ENCODE data around the gene FOXP1. TPM values are rescaled to one million over a fixed set of nuclear protein-coding genes. Genes with fewer than 3 reads are reported as not detected.

The FOXP1 gene
- total and polyA plus RNA-seq, 9 of the 15 experiments (the other 6 are each of a cell fraction or from before 2014, with no cell fraction given) = 7.7 to 34.5 (median 13.7) TPM

DNA sequence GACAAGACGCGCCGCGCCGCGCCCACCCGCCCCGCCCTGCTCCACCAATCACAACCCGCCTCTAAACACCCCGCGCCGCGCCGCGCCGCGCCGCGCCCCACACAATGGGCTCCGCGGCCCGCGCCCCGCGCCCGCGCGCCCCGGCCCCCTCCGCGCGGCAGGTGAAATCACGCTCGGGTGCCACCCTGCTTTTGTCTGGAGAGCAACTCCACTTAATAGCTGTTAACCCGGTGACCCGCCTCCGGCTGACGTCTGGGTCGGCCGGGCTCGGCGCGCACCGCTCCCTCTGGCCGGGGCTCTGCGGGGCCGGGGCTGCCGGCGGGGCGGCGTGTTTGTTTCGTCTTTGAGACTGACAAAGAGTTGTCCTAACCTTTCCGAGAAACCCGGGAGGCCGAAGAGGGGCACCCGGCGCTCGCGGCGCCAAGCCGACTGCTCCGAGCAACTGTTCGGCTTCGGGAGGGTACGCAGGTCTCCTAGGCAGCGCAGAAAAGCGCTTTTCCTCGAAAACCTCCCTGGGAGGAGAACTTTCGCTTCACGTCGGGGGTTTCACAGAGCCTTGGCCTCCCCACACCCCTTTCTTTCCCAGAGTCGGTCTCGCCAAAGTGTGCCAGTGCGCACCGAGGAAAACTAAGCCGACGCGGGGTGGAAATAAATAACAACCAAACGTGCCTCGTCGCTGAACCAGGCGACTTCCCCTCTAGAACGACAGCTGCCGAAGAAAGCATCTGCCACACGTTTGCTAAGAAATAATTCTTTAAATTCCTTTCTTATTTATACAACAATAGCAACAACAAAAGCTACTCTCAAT is 518.4 kb downstream of the FOXP1 start:
- 0% methylated on average over 23 of the region's 85 CpGs for WGBS (ENCODE audit: insufficient coverage, low coverage, missing lambda C conversion rate)
- TF ChIP-seq, protein P1, sequence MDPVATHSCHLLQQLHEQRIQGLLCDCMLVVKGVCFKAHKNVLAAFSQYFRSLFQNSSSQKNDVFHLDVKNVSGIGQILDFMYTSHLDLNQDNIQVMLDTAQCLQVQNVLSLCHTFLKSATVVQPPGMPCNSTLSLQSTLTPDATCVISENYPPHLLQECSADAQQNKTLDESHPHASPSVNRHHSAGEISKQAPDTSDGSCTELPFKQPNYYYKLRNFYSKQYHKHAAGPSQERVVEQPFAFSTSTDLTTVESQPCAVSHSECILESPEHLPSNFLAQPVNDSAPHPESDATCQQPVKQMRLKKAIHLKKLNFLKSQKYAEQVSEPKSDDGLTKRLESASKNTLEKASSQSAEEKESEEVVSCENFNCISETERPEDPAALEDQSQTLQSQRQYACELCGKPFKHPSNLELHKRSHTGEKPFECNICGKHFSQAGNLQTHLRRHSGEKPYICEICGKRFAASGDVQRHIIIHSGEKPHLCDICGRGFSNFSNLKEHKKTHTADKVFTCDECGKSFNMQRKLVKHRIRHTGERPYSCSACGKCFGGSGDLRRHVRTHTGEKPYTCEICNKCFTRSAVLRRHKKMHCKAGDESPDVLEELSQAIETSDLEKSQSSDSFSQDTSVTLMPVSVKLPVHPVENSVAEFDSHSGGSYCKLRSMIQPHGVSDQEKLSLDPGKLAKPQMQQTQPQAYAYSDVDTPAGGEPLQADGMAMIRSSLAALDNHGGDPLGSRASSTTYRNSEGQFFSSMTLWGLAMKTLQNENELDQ (CRISPR knock-in tag; IDR thresholded peaks at IDR 0.05; ENCODE audit: borderline replicate concordance) = no peak
- TF ChIP-seq HNRNPLL (IDR thresholded peaks at IDR 0.05; ENCODE audit: low read depth, low read length, poor library complexity, severe bottlenecking) (peak; percentile 57), PHF20 (IDR thresholded peaks at IDR 0.05; ENCODE audit: partially characterized antibody) (no peak), ZNF589 (CRISPR knock-in tag; IDR thresholded peaks at IDR 0.05; ENCODE audit: low read depth) (no peak), ZNF780A (CRISPR knock-in tag; IDR thresholded peaks at IDR 0.05) (no peak), ILF3 (IDR thresholded peaks at IDR 0.05; ENCODE audit: borderline replicate concordance) (no peak), CXXC5 (CRISPR knock-in tag; IDR thresholded peaks at IDR 0.05) (no peak), RBBP5 (IDR thresholded peaks at IDR 0.05; ENCODE audit: borderline replicate concordance, insufficient read depth, low read length, poor library complexity, severe bottlenecking) (peak; percentile 40), PHB2 (IDR thresholded peaks at IDR 0.05; ENCODE audit: low read depth) (no peak), ESRRA (IDR thresholded peaks at IDR 0.05; ENCODE audit: borderline replicate concordance, low read depth) (0 out of 2 replicates have a peak, but pooled peaks have one; percentile 9)
- TF ChIP-seq, protein P2, sequence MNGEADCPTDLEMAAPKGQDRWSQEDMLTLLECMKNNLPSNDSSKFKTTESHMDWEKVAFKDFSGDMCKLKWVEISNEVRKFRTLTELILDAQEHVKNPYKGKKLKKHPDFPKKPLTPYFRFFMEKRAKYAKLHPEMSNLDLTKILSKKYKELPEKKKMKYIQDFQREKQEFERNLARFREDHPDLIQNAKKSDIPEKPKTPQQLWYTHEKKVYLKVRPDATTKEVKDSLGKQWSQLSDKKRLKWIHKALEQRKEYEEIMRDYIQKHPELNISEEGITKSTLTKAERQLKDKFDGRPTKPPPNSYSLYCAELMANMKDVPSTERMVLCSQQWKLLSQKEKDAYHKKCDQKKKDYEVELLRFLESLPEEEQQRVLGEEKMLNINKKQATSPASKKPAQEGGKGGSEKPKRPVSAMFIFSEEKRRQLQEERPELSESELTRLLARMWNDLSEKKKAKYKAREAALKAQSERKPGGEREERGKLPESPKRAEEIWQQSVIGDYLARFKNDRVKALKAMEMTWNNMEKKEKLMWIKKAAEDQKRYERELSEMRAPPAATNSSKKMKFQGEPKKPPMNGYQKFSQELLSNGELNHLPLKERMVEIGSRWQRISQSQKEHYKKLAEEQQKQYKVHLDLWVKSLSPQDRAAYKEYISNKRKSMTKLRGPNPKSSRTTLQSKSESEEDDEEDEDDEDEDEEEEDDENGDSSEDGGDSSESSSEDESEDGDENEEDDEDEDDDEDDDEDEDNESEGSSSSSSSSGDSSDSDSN (IDR thresholded peaks at IDR 0.05; ENCODE audit: borderline replicate concordance in 1 of 2, low read depth in 2 of 2, low read length in 2 of 2) = peak in 1 of 2 experiments; percentile 46; a peak in 1 of 4 replicates
- TF ChIP-seq, protein P3, sequence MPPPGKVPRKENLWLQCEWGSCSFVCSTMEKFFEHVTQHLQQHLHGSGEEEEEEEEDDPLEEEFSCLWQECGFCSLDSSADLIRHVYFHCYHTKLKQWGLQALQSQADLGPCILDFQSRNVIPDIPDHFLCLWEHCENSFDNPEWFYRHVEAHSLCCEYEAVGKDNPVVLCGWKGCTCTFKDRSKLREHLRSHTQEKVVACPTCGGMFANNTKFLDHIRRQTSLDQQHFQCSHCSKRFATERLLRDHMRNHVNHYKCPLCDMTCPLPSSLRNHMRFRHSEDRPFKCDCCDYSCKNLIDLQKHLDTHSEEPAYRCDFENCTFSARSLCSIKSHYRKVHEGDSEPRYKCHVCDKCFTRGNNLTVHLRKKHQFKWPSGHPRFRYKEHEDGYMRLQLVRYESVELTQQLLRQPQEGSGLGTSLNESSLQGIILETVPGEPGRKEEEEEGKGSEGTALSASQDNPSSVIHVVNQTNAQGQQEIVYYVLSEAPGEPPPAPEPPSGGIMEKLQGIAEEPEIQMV (tag; conservative IDR thresholded peaks at IDR 0.05; ENCODE audit: low read depth) = no peak

More for the DNA sequence above, 518.4 kb downstream of the FOXP1 start:
- BruUV-seq (replicated peaks) = no TSS peak
- H3K4me3 ChIP-seq = peak overlapping the region; percentile 47
- ATAC-seq = peak; percentile 50
- CTCF ChIA-PET (ENCODE audit: low intra/inter-chr PET ratio) = no interaction called here
- H3K4me1 ChIP-seq (replicated peaks in 1 of 2; ENCODE audit: control insufficient read depth in 2 of 2, insufficient read depth in 2 of 2, low read length in 2 of 2) = peaks cover 11 to 37% of the 10 kb centered on the region in 2 experiments; a peak in 4 of 5 replicates
- FAIRE-seq = no peak
- H3K4me2 ChIP-seq (ENCODE audit: insufficient read depth, low read length) = peak overlapping the region; percentile 61
- peaks cover 6% of the 10 kb centered on the region; the same call in 1 of the 2 replicates for H4K20me1 ChIP-seq (replicated peaks; ENCODE audit: control insufficient read depth, insufficient read depth, low read length)
- peak overlapping the region; percentile 73 for H2AFZ ChIP-seq (ENCODE audit: low read depth, low read length)
- H3K27ac ChIP-seq (ENCODE audit: extremely low read depth, low read depth, low read length) = peak overlapping the region; percentile 68; the same call in 2 of the 3 replicates
- peak; percentile 70 to 81 (median 76) for DNase-seq (ENCODE audit: extremely low read depth in 1 of 4, low spot score in 3 of 4)
- intact Hi-C loops (cut with micrococcal nuclease) (loop anchor here (10.0 kb wide), 1 partner anchor 520 kb away; the partner anchor contains the start of gene FOXP1), in situ Hi-C loops (cut with MboI) (no loop called here)
- no peaks in the 10 kb centered on the region for H3K9me1 ChIP-seq (ENCODE audit: control insufficient read depth, insufficient read depth, low read length)
- H3K27me3 ChIP-seq (ENCODE audit: control insufficient read depth in 2 of 2, insufficient read depth in 2 of 2, low read length in 2 of 2) = no peaks in the 10 kb centered on the region
- POLR2A ChIA-PET = no interaction called here
- H3K79me2 ChIP-seq (ENCODE audit: control insufficient read depth, insufficient read depth, low read length) = peaks cover 59% of the 10 kb centered on the region
- no peaks in the 10 kb centered on the region for H3K9me3 ChIP-seq (replicated peaks; ENCODE audit: control insufficient read depth, insufficient read depth, low read depth, low read length)
- H3K36me3 ChIP-seq (ENCODE audit: control insufficient read depth, insufficient read depth, low read length) = no peaks in the 10 kb centered on the region
- peak overlapping the region; percentile 60 to 92 for H3K9ac ChIP-seq (ENCODE audit: insufficient read depth in 1 of 2, low read depth in 2 of 2, low read length in 2 of 2)
